Measurements from ENCODE around the gene GLRX3. TPM values are rescaled to one million over a fixed set of nuclear protein-coding genes. Genes with fewer than 3 reads are reported as not detected.

The GLRX3 gene
- total RNA-seq, 1 experiment from 2014 or later: 496 TPM

DNA sequence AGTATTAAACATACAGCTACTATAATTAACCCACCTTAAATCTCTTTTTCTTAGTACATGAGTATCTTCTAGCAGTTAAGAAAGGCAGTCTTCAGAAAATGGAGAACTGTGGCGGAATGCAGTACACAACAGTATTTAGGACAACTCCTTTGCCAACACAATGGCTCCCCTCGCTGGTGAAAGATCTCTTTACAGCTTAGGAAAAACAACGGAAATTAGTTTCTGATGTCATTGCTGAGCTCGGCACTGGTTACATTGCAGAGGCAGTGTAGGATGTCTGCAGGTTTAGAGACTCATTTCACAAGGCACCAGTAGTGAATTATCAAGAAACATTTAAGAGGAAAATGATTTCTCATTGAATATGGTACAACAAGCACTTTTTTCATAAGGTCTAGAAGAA lies 43.4 kb downstream of the GLRX3 start:
- in situ Hi-C loops (cut with HindIII; ENCODE audit: low sequenced_read_pairs): no loop called here
- DNase-seq (ENCODE audit: low spot score): peak; percentile 71

DNA sequence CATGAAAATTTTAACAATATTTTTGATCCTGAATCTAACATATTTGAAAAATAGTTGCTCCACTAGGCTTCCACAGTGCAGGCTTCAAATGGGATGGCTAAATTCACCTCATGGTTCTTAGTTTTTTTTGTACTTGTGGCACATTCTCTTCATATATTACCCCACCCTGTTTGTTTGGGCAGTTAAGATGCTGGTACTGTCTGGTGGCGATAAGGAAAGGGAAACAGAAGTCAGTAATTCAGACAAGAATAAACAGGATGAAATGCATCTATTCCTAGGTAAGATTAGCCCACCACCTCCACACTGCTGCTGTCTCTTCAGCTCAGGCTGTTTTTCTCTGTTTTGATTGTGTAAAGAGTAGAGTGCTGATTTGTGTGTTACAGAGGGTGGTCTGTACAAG lies 44.2 kb downstream of the GLRX3 start:
- in situ Hi-C loops (cut with HindIII; ENCODE audit: low sequenced_read_pairs): no loop called here

DNA sequence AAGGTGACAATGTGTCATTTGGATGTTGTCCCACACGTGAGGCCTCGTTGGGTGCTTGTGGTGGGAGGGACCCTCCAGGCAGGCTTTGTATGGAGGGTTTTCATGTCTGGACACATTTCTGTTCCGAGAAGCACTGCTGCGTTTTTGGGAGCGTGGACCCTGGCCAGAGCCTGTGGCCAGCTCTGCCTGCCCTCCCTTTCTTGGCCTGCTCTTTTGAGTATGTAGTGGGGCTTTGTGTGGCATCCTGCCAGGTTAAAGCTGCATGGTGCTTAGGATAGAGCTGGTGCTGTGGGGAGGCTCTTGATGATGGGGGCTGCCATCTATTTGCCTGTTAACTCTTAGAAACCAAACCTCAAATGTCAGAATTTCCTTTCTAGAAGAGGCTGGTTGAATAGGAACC lies 45.7 kb downstream of the GLRX3 start:
- in situ Hi-C loops (cut with HindIII; ENCODE audit: low sequenced_read_pairs): no loop called here
- DNase-seq (ENCODE audit: low spot score): no peak

More for the DNA sequence above, 44.2 kb downstream of the GLRX3 start:
- no peak for DNase-seq (ENCODE audit: low spot score)

DNA sequence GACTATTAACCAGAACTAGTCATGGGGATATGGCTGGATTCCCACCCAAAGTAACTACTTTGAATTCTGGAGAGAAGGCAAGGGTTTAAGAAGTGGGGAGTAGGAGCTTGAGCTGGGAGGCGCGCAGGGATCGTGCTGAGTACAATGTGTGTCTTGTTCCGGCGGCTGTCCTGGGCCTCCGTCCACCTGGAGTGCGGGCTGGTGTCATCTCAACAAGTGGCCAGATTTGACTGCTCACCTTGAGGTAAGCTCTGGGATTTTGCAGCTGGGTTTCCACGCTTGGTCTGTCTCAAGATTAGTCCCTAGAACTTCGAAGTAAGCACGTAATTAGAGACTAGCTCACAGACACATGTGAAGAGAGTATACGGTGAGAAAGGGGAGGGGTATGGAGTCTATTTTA lies 49.4 kb downstream of the GLRX3 start:
- in situ Hi-C loops (cut with HindIII; ENCODE audit: low sequenced_read_pairs): no loop called here
- DNase-seq (ENCODE audit: low spot score): no peak

DNA sequence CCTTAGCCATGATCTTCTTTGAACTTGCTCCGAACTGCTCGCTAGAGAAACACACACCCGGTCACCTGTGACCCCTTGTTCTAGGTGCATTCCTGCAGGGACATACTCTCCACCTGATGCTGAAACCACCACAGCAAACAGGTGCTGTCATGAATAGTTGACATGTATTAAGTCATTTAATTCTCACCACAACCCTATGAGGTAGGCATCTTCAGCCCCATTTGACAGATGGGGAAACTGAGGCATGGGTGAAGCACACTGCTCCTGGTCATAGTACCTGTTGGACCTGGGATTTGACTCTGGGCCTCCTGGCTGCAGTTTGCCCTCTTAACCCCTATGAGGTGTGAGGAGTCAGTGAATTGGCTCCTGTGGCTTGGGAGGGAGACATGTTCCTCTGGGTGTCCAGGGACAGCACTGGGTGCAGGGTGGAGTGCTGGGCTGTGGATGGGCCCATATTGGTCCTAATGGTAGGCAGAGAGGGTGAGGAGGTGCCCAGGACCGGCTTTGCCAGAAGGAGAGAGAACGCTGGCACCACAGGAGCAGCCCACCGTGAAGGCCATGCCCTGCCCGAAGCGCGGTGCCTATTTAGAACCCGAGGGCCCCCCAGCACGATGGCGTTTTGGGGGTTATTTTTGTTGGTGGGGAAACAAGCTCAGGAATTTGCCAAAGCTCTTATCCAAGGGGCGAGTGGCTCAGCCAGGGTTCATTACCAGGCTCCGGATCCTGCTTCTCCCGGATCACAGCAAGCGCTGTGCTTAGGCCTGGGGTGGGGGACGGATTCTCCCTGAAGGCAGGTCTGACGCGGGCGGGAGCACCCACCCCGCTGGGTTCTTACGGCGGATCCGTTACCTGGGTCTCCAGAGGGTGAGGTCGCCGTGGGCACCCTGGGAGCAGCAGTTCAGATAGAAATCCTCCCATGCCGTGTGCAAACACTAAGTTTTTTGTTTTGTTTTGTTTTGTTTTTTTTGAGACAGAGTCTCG lies 52.3 kb downstream of the GLRX3 start:
- no peak for DNase-seq (ENCODE audit: low spot score)
- in situ Hi-C loops (cut with HindIII; ENCODE audit: low sequenced_read_pairs): no loop called here

DNA sequence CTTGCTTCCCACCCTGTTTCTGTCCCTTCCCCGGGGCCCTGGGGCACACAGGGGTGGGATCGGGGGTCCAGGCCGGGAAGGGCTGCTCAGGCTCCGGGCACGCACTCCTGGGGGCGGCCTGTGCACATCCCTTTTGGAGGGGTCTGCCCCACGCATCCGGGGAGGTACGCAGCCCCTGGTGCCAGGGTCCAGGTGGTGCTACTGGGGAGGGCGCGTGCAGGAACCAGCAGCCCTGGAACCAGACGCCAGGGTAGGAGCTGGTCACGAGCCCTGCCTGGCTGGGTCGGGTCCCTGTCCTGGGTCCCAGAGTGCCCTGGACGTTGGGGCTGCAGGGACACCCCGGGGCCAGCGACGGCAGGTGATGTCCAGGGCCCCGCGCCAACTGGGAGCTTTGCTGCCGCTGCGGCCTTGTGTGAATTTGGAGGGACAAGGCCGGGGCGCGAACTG lies 53.4 kb downstream of the GLRX3 start:
- in situ Hi-C loops (cut with HindIII; ENCODE audit: low sequenced_read_pairs): no loop called here
- DNase-seq (ENCODE audit: low spot score): no peak

DNA sequence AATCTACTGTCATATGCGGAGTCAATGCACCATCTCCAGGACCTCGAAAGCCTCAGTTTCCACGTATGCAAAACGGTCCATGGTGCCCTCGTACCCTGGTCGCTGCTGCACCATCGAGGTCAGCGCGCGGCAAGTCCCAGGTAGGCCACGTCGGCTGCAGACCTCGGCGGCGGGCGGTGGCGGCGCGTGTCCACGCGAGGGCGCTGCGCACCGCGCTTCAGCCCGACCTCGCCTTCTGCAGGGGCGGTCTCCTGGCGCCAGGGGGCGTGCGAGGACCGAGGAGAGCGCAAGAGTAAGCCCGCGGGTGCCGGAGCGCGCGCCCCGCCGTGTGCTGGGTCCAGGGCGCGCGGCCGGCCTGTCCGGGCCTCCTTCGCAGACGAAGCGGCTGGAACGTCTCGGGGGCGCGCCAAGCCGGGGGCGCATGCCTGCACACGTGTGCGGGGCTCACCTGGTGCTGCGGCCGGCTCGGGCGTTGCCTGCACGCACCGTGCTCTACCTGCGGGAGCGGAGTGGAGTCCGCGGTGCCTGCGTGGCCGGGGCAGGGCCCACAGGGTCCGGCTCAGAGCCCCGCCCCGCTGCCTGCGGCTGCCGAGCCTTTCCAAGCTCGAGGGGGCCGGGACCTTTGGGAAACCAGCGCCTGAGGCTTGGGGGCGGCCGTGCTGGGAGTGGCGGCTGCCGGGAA lies 54.0 kb downstream of the GLRX3 start:
- DNase-seq (ENCODE audit: low spot score): peak; percentile 81
- in situ Hi-C loops (cut with HindIII; ENCODE audit: low sequenced_read_pairs): no loop called here

DNA sequence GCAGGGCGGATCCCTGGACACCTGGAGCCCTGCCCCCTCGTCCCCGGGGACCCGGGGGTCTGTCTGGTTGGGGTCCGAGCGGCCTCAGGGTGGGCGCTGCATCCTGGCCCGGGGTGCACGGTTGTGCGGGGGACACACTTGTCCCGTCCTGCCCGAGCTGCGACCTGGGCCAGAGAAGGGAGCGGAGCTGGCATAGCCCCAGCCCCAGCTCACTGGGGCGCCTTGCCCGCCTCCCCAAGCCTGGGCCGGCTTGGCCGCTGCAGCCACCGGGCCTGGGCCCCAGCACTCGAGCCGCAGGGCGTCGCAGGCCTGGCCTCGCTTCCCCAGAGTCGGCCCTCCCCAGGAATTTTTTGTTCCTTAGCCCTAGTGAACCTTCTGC lies 54.5 kb downstream of the GLRX3 start:
- no peak for DNase-seq (ENCODE audit: low spot score)
- in situ Hi-C loops (cut with HindIII; ENCODE audit: low sequenced_read_pairs): no loop called here

DNA sequence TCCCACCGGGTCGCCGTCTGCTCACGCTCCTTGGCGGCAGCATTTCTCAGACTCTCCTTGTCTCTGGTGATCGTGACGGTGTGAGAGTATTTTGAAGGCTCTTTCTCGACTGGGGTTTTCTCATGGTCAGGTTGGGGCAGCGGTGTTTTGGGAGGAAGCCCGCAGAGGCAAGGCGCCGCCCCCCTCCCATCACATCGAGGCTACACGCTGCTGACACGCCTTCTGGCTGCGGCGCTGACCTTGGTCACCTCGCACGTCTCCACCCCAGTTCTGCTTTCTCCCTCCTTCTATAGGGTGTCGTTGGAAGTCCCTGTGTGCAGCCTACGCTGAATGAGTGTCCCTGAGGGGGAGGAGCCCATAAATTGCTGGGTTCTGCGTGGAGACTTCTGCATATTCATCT lies 55.2 kb downstream of the GLRX3 start:
- in situ Hi-C loops (cut with HindIII; ENCODE audit: low sequenced_read_pairs): no loop called here
- DNase-seq (ENCODE audit: low spot score): no peak

DNA sequence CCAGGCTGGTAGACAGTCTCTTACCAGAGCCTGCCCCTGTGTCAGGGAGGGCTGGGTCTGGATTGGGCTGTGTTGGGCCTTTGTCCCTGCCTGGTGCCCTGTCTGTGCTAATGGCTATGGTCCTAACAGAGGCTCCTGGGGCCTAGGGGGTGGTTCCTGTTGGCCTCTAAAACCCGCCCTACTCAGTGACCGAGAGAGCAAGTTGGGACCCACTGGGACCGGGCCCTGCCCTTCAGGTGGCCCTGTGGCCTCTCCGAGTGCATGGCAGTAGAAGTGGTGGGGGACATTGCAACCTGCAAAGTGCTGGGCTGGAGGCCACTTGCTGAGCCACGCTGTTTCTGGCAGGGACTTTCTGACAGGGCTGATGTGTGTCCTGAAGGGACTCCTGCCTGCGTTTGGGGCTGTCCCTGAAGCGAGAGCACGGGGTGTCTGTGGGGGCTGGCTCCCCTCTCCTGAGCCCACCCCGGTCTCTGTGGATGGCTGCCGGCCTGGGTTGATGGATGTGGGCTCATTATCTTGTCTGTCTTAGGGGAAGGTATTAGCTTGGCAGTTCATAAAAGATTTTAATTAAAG lies 56.2 kb downstream of the GLRX3 start:
- in situ Hi-C loops (cut with HindIII; ENCODE audit: low sequenced_read_pairs): no loop called here
- no peak for DNase-seq (ENCODE audit: low spot score)

DNA sequence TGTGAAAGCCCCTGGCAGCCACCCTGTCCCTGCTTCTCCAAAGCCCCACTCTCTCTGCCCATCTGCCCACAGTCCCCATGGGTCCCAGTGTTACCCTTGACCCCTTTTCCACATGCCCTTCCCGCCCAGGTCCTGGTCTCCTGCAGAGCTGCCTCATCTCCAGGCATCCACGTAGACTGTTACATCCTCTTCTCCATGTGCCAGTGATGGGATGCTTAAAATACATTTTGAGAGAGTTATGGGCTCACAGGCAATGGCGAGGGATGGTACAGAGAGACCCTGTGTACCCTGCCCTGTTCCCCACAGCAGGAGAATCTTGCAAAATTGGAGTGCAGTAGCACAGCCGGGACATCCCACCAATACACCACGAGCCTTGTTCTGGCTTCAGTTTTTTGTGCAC lies 56.8 kb downstream of the GLRX3 start:
- DNase-seq (ENCODE audit: low spot score): no peak
- in situ Hi-C loops (cut with HindIII; ENCODE audit: low sequenced_read_pairs): no loop called here

DNA sequence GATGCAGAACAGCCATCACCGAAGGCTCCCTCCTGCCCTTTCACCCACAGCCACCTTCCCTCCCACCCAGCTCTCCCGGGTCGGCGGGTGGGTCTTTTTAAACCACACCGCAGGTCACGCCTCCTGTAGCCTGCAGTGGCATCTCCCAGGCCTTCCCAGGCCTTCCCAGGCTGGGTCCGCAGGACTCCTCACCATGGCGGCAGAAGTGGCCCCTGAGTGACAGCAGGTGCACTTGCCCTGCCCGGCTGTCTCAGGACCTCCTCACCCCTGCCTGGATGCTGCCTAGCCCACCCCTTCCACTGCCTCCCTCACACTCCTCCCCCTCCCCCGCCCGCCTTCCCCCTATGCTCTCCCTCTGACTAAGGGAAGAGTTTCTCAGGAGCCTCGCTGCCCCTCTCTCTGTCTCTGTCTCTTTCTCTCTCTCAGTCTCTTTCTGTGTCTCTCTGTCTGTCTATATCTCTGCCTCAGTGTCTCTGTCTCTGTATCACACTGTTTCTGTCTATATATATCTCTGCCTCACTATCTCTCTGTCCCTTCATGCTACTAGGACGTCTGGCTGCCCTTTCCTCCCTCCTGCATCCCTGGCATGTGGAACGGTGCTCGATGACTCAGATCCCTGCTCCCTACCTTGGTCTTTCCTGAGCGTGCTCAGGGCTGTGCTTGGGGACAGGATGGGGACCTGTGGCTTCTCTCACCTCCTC lies 57.5 kb downstream of the GLRX3 start:
- in situ Hi-C loops (cut with HindIII; ENCODE audit: low sequenced_read_pairs): no loop called here
- no peak for DNase-seq (ENCODE audit: low spot score)

DNA sequence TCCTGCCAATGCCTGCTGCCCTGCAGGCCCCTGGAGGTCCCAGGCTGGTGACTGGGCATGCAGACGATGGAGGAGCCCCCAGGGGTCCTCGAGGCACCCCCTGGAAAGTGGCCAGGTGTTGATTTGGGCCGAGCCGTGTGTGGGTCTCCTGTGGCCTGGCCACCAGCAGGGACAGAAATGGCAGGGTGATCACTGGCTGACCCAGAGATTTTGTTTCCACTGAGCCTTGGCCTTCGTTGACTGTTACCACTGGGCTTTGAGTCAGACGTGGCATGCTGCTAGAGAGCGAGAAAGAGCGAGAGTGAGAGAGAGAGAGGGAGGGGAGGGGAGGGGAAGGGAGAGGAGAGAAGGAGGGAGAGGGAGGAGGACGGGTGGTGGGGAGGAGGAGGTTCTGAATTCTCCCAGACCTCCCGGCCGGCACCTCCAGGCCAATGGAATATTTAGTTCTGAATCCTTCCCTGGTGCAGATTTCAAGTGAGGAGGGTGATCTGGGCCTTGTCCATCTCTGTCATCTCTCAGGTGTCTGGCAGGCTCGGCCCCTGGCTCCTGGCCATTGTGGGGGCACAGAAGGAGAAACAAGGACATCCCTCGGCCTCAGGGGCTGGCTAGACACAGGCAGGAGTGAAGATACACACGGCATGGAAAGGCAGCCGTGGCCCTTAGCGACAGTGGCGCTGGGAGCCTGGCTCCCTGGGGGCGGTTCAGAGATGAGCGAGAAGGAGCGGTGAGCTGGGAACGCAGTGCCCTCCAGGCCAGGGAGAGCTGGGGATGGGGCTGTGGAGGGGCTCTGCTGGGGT lies 58.2 kb downstream of the GLRX3 start:
- in situ Hi-C loops (cut with HindIII; ENCODE audit: low sequenced_read_pairs): no loop called here

DNA sequence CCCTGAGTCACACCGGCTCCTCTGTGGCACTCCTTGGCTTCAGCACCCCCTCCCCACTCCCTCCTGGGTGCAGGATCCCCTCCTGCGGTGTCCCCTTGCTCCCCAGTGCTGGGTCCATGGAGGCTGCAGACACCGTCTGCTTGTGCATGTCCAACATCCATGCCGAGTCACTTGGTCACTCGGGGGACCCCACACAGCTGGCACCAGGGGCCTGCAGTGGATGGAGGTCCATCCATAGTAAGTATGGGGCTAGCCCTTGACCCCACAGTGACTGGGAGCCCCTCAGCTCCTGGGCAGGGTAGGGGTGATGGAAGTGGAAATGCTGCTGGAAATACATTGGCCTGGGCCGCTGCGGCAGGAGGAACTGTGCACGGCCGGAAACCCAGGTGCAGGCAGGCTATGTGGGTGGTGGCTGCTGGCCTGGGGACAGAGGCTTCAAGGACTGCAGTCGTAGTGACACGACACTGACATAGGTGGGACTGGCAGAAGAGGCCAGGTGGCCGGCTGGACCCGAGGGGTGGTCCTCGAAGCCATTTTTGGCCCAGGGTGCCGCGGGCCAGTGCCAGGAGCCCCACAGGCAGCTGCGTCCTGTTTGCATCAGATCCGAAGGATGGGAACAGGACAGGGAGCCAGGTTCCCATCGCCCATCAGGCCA lies 58.9 kb downstream of the GLRX3 start:
- in situ Hi-C loops (cut with HindIII; ENCODE audit: low sequenced_read_pairs): no loop called here
- DNase-seq (ENCODE audit: low spot score): no peak

More for the DNA sequence above, 58.2 kb downstream of the GLRX3 start:
- DNase-seq (ENCODE audit: low spot score): no peak

DNA sequence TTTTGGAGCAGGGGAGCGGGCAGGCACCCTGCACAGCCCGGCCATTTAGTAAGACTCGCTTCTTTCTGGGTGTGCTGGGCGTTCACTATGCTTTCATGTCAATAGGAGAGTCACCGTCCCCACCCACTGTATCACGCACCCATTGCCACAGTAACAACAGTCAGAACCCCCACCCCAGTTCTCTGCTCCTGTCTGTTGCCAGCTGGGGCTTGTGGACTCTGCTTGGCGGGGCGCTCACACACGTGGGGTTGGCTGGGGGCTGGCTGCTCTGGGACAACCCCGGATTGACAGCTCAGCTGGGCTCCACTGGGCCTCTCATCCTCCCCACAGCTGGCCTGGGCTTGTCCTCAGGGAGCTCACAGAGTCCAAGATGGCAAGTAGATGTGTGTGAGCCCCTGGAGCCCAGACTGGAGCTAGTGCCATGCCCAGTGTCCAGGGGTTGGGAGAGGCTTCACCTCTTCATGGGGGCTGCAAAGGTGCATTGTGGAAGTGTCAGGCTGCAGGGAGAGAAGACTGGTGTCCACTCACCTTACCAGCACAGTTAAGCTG lies 59.6 kb downstream of the GLRX3 start:
- no peak for DNase-seq (ENCODE audit: low spot score)
- in situ Hi-C loops (cut with HindIII; ENCODE audit: low sequenced_read_pairs): no loop called here

DNA sequence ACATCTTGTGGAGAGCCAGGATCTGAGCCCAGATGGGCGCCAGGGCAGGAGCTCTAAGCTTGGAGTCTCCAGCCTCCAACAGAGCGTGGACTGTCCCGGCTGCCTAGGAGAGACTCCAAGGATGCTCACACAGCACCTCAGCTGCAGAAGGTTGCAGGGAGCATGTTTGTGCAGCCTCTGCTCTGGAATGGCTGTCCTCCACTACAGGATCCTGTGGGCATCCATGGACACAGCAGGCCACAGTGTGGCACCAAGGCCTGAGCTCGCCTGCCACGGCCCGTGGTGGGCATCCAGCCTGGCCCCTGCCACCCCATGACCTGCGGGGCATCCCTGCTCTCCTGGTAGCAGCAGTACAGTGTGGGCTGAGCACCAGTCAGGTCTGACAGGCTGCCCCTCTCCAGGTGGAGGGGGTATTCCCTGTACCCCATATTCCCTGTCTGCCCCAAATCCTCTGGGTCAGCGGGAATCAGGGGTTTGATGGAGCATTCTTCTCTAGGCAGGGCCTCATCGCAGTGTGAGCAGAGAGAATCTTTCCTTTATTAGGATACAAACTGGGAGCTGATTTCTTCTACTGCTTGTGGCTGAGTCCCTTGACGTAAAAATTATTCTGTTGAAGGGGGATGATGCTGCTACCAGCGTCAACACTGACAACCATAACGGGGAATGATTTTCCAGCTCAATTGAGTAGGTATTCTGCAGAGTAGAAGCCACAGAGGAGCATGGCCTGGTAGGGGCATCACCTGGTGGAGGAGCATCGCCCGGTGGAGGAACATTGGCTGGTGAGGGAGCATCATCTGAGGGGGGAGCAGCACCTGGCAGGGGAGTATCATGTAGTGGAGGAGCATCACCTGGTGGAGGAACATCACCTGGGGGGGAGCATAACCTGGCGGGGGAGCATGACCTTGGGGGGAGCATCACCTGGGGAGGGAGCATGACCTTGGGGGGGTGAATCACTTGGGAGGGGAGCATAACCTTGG lies 60.6 kb downstream of the GLRX3 start:
- DNase-seq (ENCODE audit: low spot score): no peak
- in situ Hi-C loops (cut with HindIII; ENCODE audit: low sequenced_read_pairs): no loop called here

DNA sequence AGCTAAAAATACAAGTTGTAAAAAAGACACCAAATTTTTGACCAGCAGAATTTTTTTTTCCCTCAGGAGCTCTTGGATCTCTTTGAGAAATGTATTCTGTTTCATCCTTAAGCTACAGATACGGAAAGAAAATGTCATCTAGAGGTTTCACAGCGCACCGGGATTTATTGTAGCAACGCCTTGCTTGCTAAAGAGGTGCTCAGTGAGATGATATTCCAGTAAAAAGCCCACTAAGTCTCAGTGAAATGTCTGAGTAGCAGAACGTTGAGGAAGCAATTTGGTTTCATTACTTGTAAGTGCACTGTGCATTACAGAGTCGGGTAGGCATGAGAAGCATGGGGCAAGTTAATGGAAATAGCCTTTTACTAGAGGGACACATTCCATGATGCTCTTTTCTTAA lies 62.5 kb downstream of the GLRX3 start:
- DNase-seq (ENCODE audit: low spot score): no peak
- in situ Hi-C loops (cut with HindIII; ENCODE audit: low sequenced_read_pairs): no loop called here

Measured in G401 (cell line).